ENCODE measurements around the gene MMP23B.

DNA sequence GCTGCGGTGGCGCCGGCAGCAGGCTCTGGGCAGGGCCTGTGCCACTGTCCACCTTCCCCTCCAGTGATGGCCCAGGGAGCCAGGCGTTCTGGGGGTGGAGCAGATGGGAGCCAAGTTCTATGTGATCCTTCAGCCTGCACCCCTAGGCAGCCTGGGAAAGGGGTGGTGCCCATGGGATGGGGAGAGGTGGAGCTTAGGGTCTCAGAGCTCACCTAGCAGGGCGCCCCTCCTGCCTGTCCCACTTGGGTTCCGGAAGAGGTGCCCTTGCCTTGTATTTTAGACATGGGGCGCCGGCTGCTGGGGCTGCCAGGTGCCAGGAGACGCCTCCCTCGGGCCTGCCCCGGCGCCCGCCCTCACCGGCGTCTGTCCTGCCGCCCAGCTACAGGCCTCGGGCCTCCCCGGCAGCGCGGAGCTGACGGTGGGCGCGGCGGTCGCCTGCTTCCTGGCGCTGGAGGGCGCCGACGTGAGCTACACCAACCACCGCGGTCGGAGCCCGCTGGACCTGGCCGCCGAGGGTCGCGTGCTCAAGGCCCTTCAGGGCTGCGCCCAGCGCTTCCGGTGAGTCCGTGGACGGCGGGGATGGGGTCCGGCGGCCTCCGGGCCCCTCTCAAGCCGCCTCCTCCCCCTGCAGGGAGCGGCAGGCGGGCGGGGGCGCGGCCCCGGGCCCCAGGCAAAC lies 3.1 kb upstream of the MMP23B start:
- TF ChIP-seq EZH2 (IDR thresholded peaks at IDR 0.05; ENCODE audit: borderline replicate concordance, low read length), result no peak
- TF ChIP-seq, protein P1, sequence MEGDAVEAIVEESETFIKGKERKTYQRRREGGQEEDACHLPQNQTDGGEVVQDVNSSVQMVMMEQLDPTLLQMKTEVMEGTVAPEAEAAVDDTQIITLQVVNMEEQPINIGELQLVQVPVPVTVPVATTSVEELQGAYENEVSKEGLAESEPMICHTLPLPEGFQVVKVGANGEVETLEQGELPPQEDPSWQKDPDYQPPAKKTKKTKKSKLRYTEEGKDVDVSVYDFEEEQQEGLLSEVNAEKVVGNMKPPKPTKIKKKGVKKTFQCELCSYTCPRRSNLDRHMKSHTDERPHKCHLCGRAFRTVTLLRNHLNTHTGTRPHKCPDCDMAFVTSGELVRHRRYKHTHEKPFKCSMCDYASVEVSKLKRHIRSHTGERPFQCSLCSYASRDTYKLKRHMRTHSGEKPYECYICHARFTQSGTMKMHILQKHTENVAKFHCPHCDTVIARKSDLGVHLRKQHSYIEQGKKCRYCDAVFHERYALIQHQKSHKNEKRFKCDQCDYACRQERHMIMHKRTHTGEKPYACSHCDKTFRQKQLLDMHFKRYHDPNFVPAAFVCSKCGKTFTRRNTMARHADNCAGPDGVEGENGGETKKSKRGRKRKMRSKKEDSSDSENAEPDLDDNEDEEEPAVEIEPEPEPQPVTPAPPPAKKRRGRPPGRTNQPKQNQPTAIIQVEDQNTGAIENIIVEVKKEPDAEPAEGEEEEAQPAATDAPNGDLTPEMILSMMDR (conservative IDR thresholded peaks at IDR 0.05 in 1 of 2, IDR thresholded peaks at IDR 0.05 in 1 of 2; ENCODE audit: extremely low read depth in 1 of 2, insufficient read depth in 1 of 2, low read depth in 1 of 2, low read length in 2 of 2), result no peak
